ENCODE data around the gene RAB27B.
"Not testable (repeated sequence)": the region's sequence is repeated elsewhere in the genome, so short reads cannot be mapped to it uniquely, and the experiment has no call there.

Gene RAB27B

GRCh38 chr18:54820785-54821275 lies 7.4 kb upstream of the RAB27B start:
- DNase-seq = not testable (repeated sequence)

GRCh38 chr18:54822872-54823845 lies 5.1 kb upstream of the RAB27B start:
- no peak for DNase-seq

GRCh38 chr18:54824761-54825160 lies 3.5 kb upstream of the RAB27B start:
- DNase-seq = no peak

- no peak for DNase-seq
Measured at GRCh38 chr18:54825601-54826344, 2.5 kb upstream of the RAB27B start.

GRCh38 chr18:54828986-54829385 lies 709 bp downstream of the RAB27B start:
- no peak for DNase-seq

- DNase-seq = no peak
Measured at GRCh38 chr18:54829856-54830255, 1.6 kb downstream of the RAB27B start.

- no peak for DNase-seq
Measured at GRCh38 chr18:54830260-54830659, 2.0 kb downstream of the RAB27B start.

- no peak for DNase-seq
Measured at GRCh38 chr18:54830866-54831265, 2.6 kb downstream of the RAB27B start.

GRCh38 chr18:54835944-54836343 lies 7.7 kb downstream of the RAB27B start:
- DNase-seq = no peak

- DNase-seq = no peak
Measured at GRCh38 chr18:54843314-54843713, 15.0 kb downstream of the RAB27B start.

- DNase-seq = no peak
Measured at GRCh38 chr18:54845787-54846186, 17.5 kb downstream of the RAB27B start.

- DNase-seq = no peak
Measured at GRCh38 chr18:54848121-54848520, 19.8 kb downstream of the RAB27B start.

- DNase-seq = no peak
Measured at GRCh38 chr18:54849683-54850082, 21.4 kb downstream of the RAB27B start.

- DNase-seq = no peak
Measured at GRCh38 chr18:54850598-54850997, 22.3 kb downstream of the RAB27B start.

GRCh38 chr18:54852780-54853675 lies 24.8 kb downstream of the RAB27B start:
- no peak for DNase-seq

- DNase-seq = not testable (repeated sequence)
Measured at GRCh38 chr18:54855050-54855449, 26.8 kb downstream of the RAB27B start.

GRCh38 chr18:54856105-54856646 lies 27.9 kb downstream of the RAB27B start:
- DNase-seq = no peak

- DNase-seq = no peak
Measured at GRCh38 chr18:54857499-54857898, 29.2 kb downstream of the RAB27B start.

GRCh38 chr18:54859667-54860421 lies 31.6 kb downstream of the RAB27B start:
- no peak for DNase-seq

- no peak for DNase-seq
Measured at GRCh38 chr18:54860941-54861340, 32.7 kb downstream of the RAB27B start.

- DNase-seq = no peak
Measured at GRCh38 chr18:54867131-54867530, 38.9 kb downstream of the RAB27B start.

GRCh38 chr18:54871231-54871630 lies 43.0 kb downstream of the RAB27B start:
- DNase-seq = no peak

All from NCI-H1436 (cell line).